A549 (cell line): ENCODE data around the gene MAD1L1. TPM values are rescaled to one million over a fixed set of nuclear protein-coding genes. Genes with fewer than 3 reads are reported as not detected.

ENCODE experiments used
- ATAC-seq, 2 experiments: fragments of 200-7000 bp in 1 of 2; fragments of >200 bp in 1 of 2; cut with Nextera tagmentation in 1 of 2; cut with Tn5 transposase in 1 of 2; 3 replicates each; pipeline versions ENCODE4 v1.8.0 to v1.9.1; 2018 to 2020; ENCODE audit warnings: mild to moderate bottlenecking in 1 of 2, moderate library complexity in 1 of 2
- CTCF ChIA-PET: fragments of 300-600 bp; sonication (Branson Sonifier 250); formaldehyde crosslinking; extraction: SDS; loops from one replicate; lab custom pipeline; 2021; ENCODE audit warnings: antibody characterized with exemption, inconsistent platforms; lab: Yijun Ruan, JAX
- POLR2A ChIA-PET: fragments of 350-600 bp; formaldehyde crosslinking; extraction: SDS; loops from one replicate; lab custom pipeline; 2021; ENCODE audit warnings: antibody characterized with exemption, inconsistent platforms; lab: Yijun Ruan, JAX
- DNase-seq, 2 experiments: peaks; one replicate each; pipeline versions ENCODE4 v3.0.0 to v3.0.0-alpha.2; 2011 to 2016; ENCODE audit warnings: low read depth in 1 of 2, low spot score in 1 of 2
- FAIRE-seq: peaks from 2 replicates; lab custom pipeline; 2011; peaks lifted over from hg19 to GRCh38; lab: Jason Lieb, UNC
- H3K27ac ChIP-seq, 2 experiments: fragments of >200 bp; sonication (Bioruptor Twin); formaldehyde crosslinking; 3 replicates each; pipeline ENCODE4 v1.5.1; 2016 to 2017
- H3K4me1 ChIP-seq: fragments of >200 bp; sonication (Bioruptor Twin); formaldehyde crosslinking; 3 replicates; pipeline ENCODE4 v1.6.1; 2016
- H3K4me2 ChIP-seq: fragments of >200 bp; sonication (Bioruptor Twin); formaldehyde crosslinking; 3 replicates; pipeline ENCODE4 v1.6.1; 2016
- H3K4me3 ChIP-seq: fragments of >200 bp; sonication (Bioruptor Twin); formaldehyde crosslinking; 3 replicates; pipeline ENCODE4 v1.5.1; 2016
- H3K9me3 ChIP-seq: fragments of >200 bp; sonication (Bioruptor Twin); formaldehyde crosslinking; 3 replicates; pipeline ENCODE4 v1.6.1; 2016
- BCL3 ChIP-seq: fragments of >200 bp; sonication (Bioruptor Twin); formaldehyde crosslinking; IDR thresholded peaks from 3 replicates; pipeline ENCODE4 v1.6.1; 2016
- CBX8 ChIP-seq: fragments of 200-600 bp; sonication (generic); IDR thresholded peaks from 2 replicates; pipeline ENCODE4 v1.6.1; 2016
- CEBPB ChIP-seq, 2 experiments: fragments of >200 bp in 1 of 2; sonication (Bioruptor Twin) in 1 of 2; formaldehyde crosslinking in 1 of 2; IDR thresholded peaks; 2 replicates each; pipeline ENCODE4 v1.6.1; 2012 to 2016
- CTCF ChIP-seq: fragments of >200 bp; sonication (Bioruptor Twin); formaldehyde crosslinking; IDR thresholded peaks from 3 replicates; pipeline ENCODE4 v1.5.1; 2016
- ELK1 ChIP-seq: fragments of 150-350 bp; IDR thresholded peaks from 2 replicates; pipeline ENCODE4 v1.6.1; 2014; ENCODE audit warnings: low read depth, mild to moderate bottlenecking, low read length
- FOSL2 ChIP-seq, 2 experiments: fragments of 450-650 bp in 1 of 2; fragments of >200 bp in 1 of 2; sonication (Bioruptor Twin) in 1 of 2; formaldehyde crosslinking; IDR thresholded peaks; 2 replicates each; pipeline versions ENCODE4 v1.5.0 to v1.6.1; 2016 to 2020; ENCODE audit warnings: mild to moderate bottlenecking in 1 of 2, moderate library complexity in 1 of 2
- FOXS1 ChIP-seq: fragments of 250-450 bp; sonication (Bioruptor Pico); IDR thresholded peaks from 2 replicates; pipeline ENCODE4 v1.5.0; 2020; ENCODE audit warnings: mild to moderate bottlenecking, moderate library complexity
- HDAC2 ChIP-seq: fragments of 200-600 bp; sonication (generic); IDR thresholded peaks from 2 replicates; pipeline ENCODE4 v1.6.1; 2016
- HEYL ChIP-seq: fragments of 250-450 bp; sonication (Bioruptor Pico); IDR thresholded peaks from 2 replicates; pipeline ENCODE4 v1.8.0; 2021; ENCODE audit warnings: mild to moderate bottlenecking, moderate library complexity
- HMGXB4 ChIP-seq: fragments of 250-450 bp; sonication (Bioruptor Pico); IDR thresholded peaks from 2 replicates; pipeline ENCODE4 v1.5.0; 2021; ENCODE audit warnings: mild to moderate bottlenecking, moderate library complexity, borderline replicate concordance
- HOXB13 ChIP-seq: fragments of 250-450 bp; sonication (Bioruptor Pico); IDR thresholded peaks from 2 replicates; pipeline ENCODE4 v1.5.0; 2020; ENCODE audit warnings: low read depth, mild to moderate bottlenecking, moderate library complexity
- JUN ChIP-seq, 2 experiments: fragments of >200 bp; sonication (Bioruptor Twin); formaldehyde crosslinking; IDR thresholded peaks; 2 replicates in 1 of 2; 3 replicates in 1 of 2; pipeline ENCODE4 v1.6.1; 2016 to 2017
- JUNB ChIP-seq: fragments of >200 bp; sonication (Bioruptor Twin); formaldehyde crosslinking; IDR thresholded peaks from 2 replicates; pipeline ENCODE4 v1.6.1; 2016
- KDM1A ChIP-seq: fragments of 200-600 bp; sonication (generic); IDR thresholded peaks from 2 replicates; pipeline ENCODE4 v1.6.1; 2016; ENCODE audit warnings: low read depth, mild to moderate bottlenecking
- KDM5A ChIP-seq: fragments of 200-600 bp; sonication (generic); IDR thresholded peaks from 2 replicates; pipeline ENCODE4 v1.6.1; 2016; ENCODE audit warnings: antibody characterized with exemption, mild to moderate bottlenecking
- MAFK ChIP-seq: fragments of 450-650 bp; IDR thresholded peaks from 2 replicates; pipeline ENCODE4 v1.6.1; 2014; ENCODE audit not compliant: partially characterized antibody
- MYC ChIP-seq: IDR thresholded peaks from 2 replicates; pipeline ENCODE4 v1.6.1; 2012; ENCODE audit warnings: mild to moderate bottlenecking, inconsistent platforms, low read length, improper control_type of control experiment, borderline replicate concordance
- NPAS2 ChIP-seq: fragments of 250-450 bp; sonication (Bioruptor Pico); IDR thresholded peaks from 2 replicates; pipeline ENCODE4 v1.8.0; 2022; ENCODE audit warnings: mild to moderate bottlenecking, moderate library complexity, borderline replicate concordance
- NR3C1 ChIP-seq: fragments of >200 bp; sonication (Bioruptor Twin); formaldehyde crosslinking; IDR thresholded peaks from 3 replicates; pipeline ENCODE4 v1.6.1; 2017
- RAD21 ChIP-seq, 2 experiments: fragments of >200 bp in 1 of 2; sonication (Bioruptor Twin) in 1 of 2; formaldehyde crosslinking in 1 of 2; IDR thresholded peaks in 1 of 2; conservative IDR thresholded peaks in 1 of 2; 2 replicates in 1 of 2; 3 replicates in 1 of 2; pipeline ENCODE4 v1.6.1; 2012 to 2018; ENCODE audit warnings: inconsistent platforms in 1 of 2
- RCOR1 ChIP-seq: fragments of 150-350 bp; IDR thresholded peaks from 2 replicates; pipeline ENCODE4 v1.6.1; 2014; ENCODE audit warnings: antibody characterized with exemption, low read length, low read depth
- TFCP2L1 ChIP-seq: fragments of 250-450 bp; sonication (Bioruptor Pico); IDR thresholded peaks from 2 replicates; pipeline ENCODE4 v1.5.0; 2021; ENCODE audit warnings: mild to moderate bottlenecking
- TP53 ChIP-seq: fragments of 250-450 bp; sonication (Bioruptor Pico); IDR thresholded peaks from 2 replicates; pipeline ENCODE4 v1.5.0; 2021; ENCODE audit warnings: mild to moderate bottlenecking, moderate library complexity
- WGBS: methylation state at CpG from one replicate; pipeline ENCODE4 v1.1.6; 2017; ENCODE audit errors: missing lambda C conversion rate; 5-methylcytosine and 5-hydroxymethylcytosine counted together
- polyA plus RNA-seq, 4 experiments: library from polyadenylated mRNA; depleted of rRNA in 3 of 4; stranded (reverse); fragments of >200 nt; fragmentation: RNase III in 1 of 4; extraction: RNeasy Plus Mini Kit Qiagen cat#74134 plus additional on column Dnase treatment in 1 of 4; gene quantifications; 2 replicates in 3 of 4; 3 replicates in 1 of 4; pipeline ENCODE4 v1.2.3, GENCODE V29; 2011 to 2017

The MAD1L1 gene
- polyA plus RNA-seq, 2 of the 4 experiments (the other 2 are of a cell fraction), result 13.6 to 16.6 TPM

- WGBS, result 92% methylated on average over 23 of the region's 30 CpGs
- Histone ChIP-seq H3K4me1 (no peaks in the 10 kb centered on the region), H3K9me3 (no peaks in the 10 kb centered on the region), H3K27ac (no peak overlapping the region), H3K4me2 (no peak overlapping the region), H3K4me3 (no peak overlapping the region)
- CTCF ChIA-PET, result interaction anchor here (0.9 kb wide), 1 partner anchor 35 kb away, joined by 3 read pairs; no protein-coding TSS in a partner anchor
- FAIRE-seq (no peak), DNase-seq (no peak), ATAC-seq (no peak)
- POLR2A ChIA-PET, result no interaction called here
- no peak for TF ChIP-seq HOXB13 (CRISPR knock-in tag)
- no peak for TF ChIP-seq ELK1
- TF ChIP-seq JUN (IDR thresholded peaks at IDR 0.05), result no peak
- TF ChIP-seq CTCF, result no peak
- no peak for TF ChIP-seq HEYL (CRISPR knock-in tag)
- no peak for TF ChIP-seq CBX8
- no peak for TF ChIP-seq BCL3
Measured at GRCh38 chr7:1956611-1957470, 275.9 kb downstream of the MAD1L1 start.

- TF ChIP-seq FOSL2 (IDR thresholded peaks at IDR 0.05) (no peak), FOSL2 (CRISPR knock-in tag; IDR thresholded peaks at IDR 0.05) (no peak), FOXS1 (no peak), KDM1A (no peak), MYC (no peak), NR3C1 (no peak)
- Histone ChIP-seq H3K9me3 (no peaks in the 10 kb centered on the region), H3K4me2 (no peak overlapping the region), H3K27ac (no peak overlapping the region), H3K4me3 (no peak overlapping the region), H3K4me1 (no peaks in the 10 kb centered on the region)
- FAIRE-seq, result no peak
- ATAC-seq, result no peak
- ChIA-PET POLR2A (no interaction called here), CTCF (interaction anchor here (0.9 kb wide), 1 partner anchor 34 kb away, joined by 3 read pairs; no protein-coding TSS in a partner anchor)
- no peak for DNase-seq
- WGBS, result 76% methylated on average over 8 of the region's 8 CpGs
Measured at GRCh38 chr7:1956141-1956540, 276.6 kb downstream of the MAD1L1 start.

GRCh38 chr7:1954366-1955004 is 278.3 kb downstream of the MAD1L1 start:
- Histone ChIP-seq H3K4me3 (no peak overlapping the region), H3K4me2 (no peak overlapping the region), H3K9me3 (no peaks in the 10 kb centered on the region), H3K27ac (no peak overlapping the region), H3K4me1 (no peaks in the 10 kb centered on the region)
- DNase-seq (no peak), FAIRE-seq (no peak), ATAC-seq (no peak)
- 90% methylated on average over 17 of the region's 22 CpGs for WGBS
- CTCF ChIA-PET, result no interaction called here
- POLR2A ChIA-PET, result no interaction called here
- TF ChIP-seq KDM5A (no peak), CTCF (no peak), TFCP2L1 (CRISPR knock-in tag) (no peak), MAFK (no peak), TP53 (CRISPR knock-in tag) (no peak), NPAS2 (CRISPR knock-in tag) (no peak), CEBPB (IDR thresholded peaks at IDR 0.05) (no peak), JUNB (no peak), RAD21 (conservative IDR thresholded peaks at IDR 0.05 in 1 of 2, IDR thresholded peaks at IDR 0.05 in 1 of 2) (no peak), HMGXB4 (CRISPR knock-in tag) (no peak), FOSL2 (IDR thresholded peaks at IDR 0.05) (no peak), FOSL2 (CRISPR knock-in tag; IDR thresholded peaks at IDR 0.05) (no peak), HDAC2 (no peak), RCOR1 (no peak)
